ENCODE results near the gene C1QL3. TPM values are rescaled to one million over a fixed set of nuclear protein-coding genes. Genes with fewer than 3 reads are reported as not detected.

The C1QL3 gene
- total and polyA plus RNA-seq, 9 donors, result 0.07 to 0.11 TPM; not detected in 7

GRCh38 chr10:16509996-16510395 is 11.7 kb downstream of the C1QL3 start:
- H3K9me3 ChIP-seq, result no peaks in the 10 kb centered on the region
- no peaks in the 10 kb centered on the region for H3K4me1 ChIP-seq (ENCODE audit: insufficient read depth)
- TF ChIP-seq CTCF (IDR thresholded peaks at IDR 0.05) (no peak), EP300 (IDR thresholded peaks at IDR 0.05) (no peak), POLR2A (IDR thresholded peaks at IDR 0.05) (no peak)
- no peaks in the 10 kb centered on the region for H3K27me3 ChIP-seq
- no peak overlapping the region for H3K27ac ChIP-seq
- DNase-seq, result no peak
- no peak overlapping the region for H3K4me3 ChIP-seq
- 65 to 74% (median 69%) methylated on average over 5 of the region's 5 CpGs for WGBS, 3 donors
- intact Hi-C loops (cut with DNase I), result no loop called here
- H3K36me3 ChIP-seq, result no peaks in the 10 kb centered on the region

DNA sequence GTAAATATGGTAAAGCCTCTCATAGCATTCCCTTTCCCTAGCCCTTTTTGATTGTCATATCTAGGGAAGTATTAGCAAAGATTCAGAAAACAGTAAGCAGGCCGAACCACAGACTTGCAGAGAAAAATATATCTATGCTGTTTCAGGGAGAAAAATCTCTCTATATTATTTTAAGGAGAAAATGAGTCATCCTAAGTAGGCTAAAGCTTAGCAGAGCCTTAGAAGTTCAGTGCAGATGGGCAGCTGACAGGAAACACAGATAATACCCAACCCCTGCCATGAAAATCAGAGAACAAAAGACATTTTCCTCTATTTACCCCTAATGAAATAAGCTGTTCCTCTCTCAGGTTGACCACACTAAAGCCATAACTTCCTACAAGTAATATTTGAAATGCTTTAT is 16.5 kb downstream of the C1QL3 start:
- Histone ChIP-seq H3K36me3 (no peaks in the 10 kb centered on the region), H3K27ac (no peak overlapping the region), H3K27me3 (no peaks in the 10 kb centered on the region), H3K4me3 (no peak overlapping the region), H3K4me1 (ENCODE audit: insufficient read depth) (no peaks in the 10 kb centered on the region), H3K9me3 (no peaks in the 10 kb centered on the region)
- DNase-seq, result no peak
- intact Hi-C loops (cut with DNase I), result no loop called here
- TF ChIP-seq CTCF (IDR thresholded peaks at IDR 0.05), result no peak
- TF ChIP-seq POLR2A (IDR thresholded peaks at IDR 0.05), result no peak
- no peak for TF ChIP-seq EP300 (IDR thresholded peaks at IDR 0.05)
- WGBS, 3 donors, result 90 to 98% (median 94%) methylated on average over 1 of the region's 1 CpG

DNA sequence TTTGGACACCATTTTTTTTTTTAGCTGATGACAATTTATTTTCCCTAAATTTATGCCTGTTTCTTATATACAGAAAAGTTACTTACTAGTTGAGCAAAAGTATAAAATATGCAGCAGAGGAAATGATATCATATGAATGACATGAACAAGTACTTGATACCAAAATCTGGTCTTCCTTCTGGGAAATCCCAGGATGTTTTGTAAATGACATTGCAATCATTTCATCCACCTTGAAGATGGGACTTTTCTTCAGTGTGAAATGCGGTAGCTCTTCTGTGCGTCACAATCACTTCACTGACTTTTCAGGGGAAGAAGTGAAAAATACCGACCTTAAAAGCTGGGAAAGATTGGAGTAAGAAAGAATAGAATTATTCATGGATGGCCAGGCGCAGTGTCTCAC is 23.8 kb downstream of the C1QL3 start:
- Histone ChIP-seq H3K27ac (no peak overlapping the region), H3K4me1 (ENCODE audit: insufficient read depth) (no peaks in the 10 kb centered on the region), H3K9me3 (no peaks in the 10 kb centered on the region), H3K4me3 (no peak overlapping the region), H3K27me3 (no peaks in the 10 kb centered on the region), H3K36me3 (no peaks in the 10 kb centered on the region)
- no peak for TF ChIP-seq EP300 (IDR thresholded peaks at IDR 0.05)
- TF ChIP-seq POLR2A (IDR thresholded peaks at IDR 0.05), result no peak
- no peak for TF ChIP-seq CTCF (IDR thresholded peaks at IDR 0.05)
- DNase-seq, result no peak
- WGBS, 3 donors, result 91 to 96% (median 95%) methylated on average over 4 of the region's 4 CpGs
- intact Hi-C loops (cut with DNase I), result no loop called here

GRCh38 chr10:16493884-16494536 is 27.7 kb downstream of the C1QL3 start:
- WGBS, 3 donors, result 66 to 79% (median 76%) methylated on average over 10 of the region's 10 CpGs
- TF ChIP-seq EP300 (IDR thresholded peaks at IDR 0.05), result no peak
- TF ChIP-seq CTCF (IDR thresholded peaks at IDR 0.05), result no peak
- TF ChIP-seq POLR2A (IDR thresholded peaks at IDR 0.05), result no peak
- H3K27me3 ChIP-seq, result no peaks in the 10 kb centered on the region
- H3K4me1 ChIP-seq (ENCODE audit: insufficient read depth), result no peaks in the 10 kb centered on the region
- no peaks in the 10 kb centered on the region for H3K9me3 ChIP-seq
- DNase-seq, result no peak
- H3K36me3 ChIP-seq, result no peaks in the 10 kb centered on the region
- intact Hi-C loops (cut with DNase I), result no loop called here
- no peak overlapping the region for H3K27ac ChIP-seq
- no peak overlapping the region for H3K4me3 ChIP-seq

Data from ovary (tissue), 9 donors.